GM23248 (cell line): Measurements from ENCODE around the gene NIPA2. TPM values are rescaled to one million over a fixed set of nuclear protein-coding genes. Genes with fewer than 3 reads are reported as not detected.

Experiments used
- DNase-seq: peaks from one replicate; pipeline ENCODE4 v3.0.0-alpha.2; 2015
- H2AFZ ChIP-seq: fragments of 200-600 bp; sonication (generic); 2 replicates; pipeline ENCODE4 v1.6.1; 2016; ENCODE audit warnings: antibody characterized with exemption
- H3F3A ChIP-seq: fragments of 200-600 bp; sonication (generic); 2 replicates; pipeline ENCODE4 v1.6.1; 2016; ENCODE audit warnings: mild to moderate bottlenecking, antibody characterized with exemption, mixed run types; ENCODE audit not compliant: insufficient read depth
- H3K27ac ChIP-seq: fragments of 200-600 bp; sonication (generic); 2 replicates; pipeline ENCODE4 v1.5.1; 2016; ENCODE audit warnings: mild to moderate bottlenecking
- H3K27me3 ChIP-seq: fragments of 200-600 bp; sonication (generic); replicated peaks from 2 replicates; pipeline ENCODE4 v1.6.1; 2016; ENCODE audit warnings: mild to moderate bottlenecking; ENCODE audit not compliant: insufficient read depth
- H3K36me3 ChIP-seq: fragments of 200-600 bp; sonication (generic); 2 replicates; pipeline ENCODE4 v1.6.1; 2016; ENCODE audit warnings: low read depth, mild to moderate bottlenecking
- H3K4me1 ChIP-seq: fragments of 200-600 bp; sonication (generic); 2 replicates; pipeline ENCODE4 v1.6.1; 2016; ENCODE audit warnings: mild to moderate bottlenecking; ENCODE audit not compliant: insufficient read depth
- H3K4me2 ChIP-seq: fragments of 200-600 bp; sonication (generic); one replicate; pipeline ENCODE4 v1.6.1; 2016; ENCODE audit warnings: mild to moderate bottlenecking; ENCODE audit not compliant: unreplicated experiment
- H3K4me3 ChIP-seq: fragments of 200-600 bp; sonication (generic); 2 replicates; pipeline ENCODE4 v1.5.1; 2016; ENCODE audit warnings: mild to moderate bottlenecking
- H3K79me2 ChIP-seq: fragments of 200-600 bp; sonication (generic); 2 replicates; pipeline ENCODE4 v1.6.1; 2016; ENCODE audit warnings: mild to moderate bottlenecking; ENCODE audit not compliant: insufficient read depth
- H3K9ac ChIP-seq: fragments of 200-600 bp; sonication (generic); 2 replicates; pipeline ENCODE4 v1.6.1; 2016; ENCODE audit warnings: mild to moderate bottlenecking
- H3K9me2 ChIP-seq: fragments of 200-600 bp; sonication (generic); 2 replicates; pipeline ENCODE4 v1.6.1; 2016; ENCODE audit warnings: mixed run types, mild to moderate bottlenecking, moderate library complexity; ENCODE audit not compliant: insufficient read depth
- H3K9me3 ChIP-seq: fragments of 200-600 bp; sonication (generic); one replicate; pipeline ENCODE4 v1.6.1; 2017; ENCODE audit warnings: low read depth
- H4K20me1 ChIP-seq: fragments of 200-600 bp; sonication (generic); 2 replicates; pipeline ENCODE4 v1.6.0; 2016; ENCODE audit not compliant: insufficient read depth
- EZH2 ChIP-seq: fragments of 200-600 bp; sonication (generic); IDR thresholded peaks from 2 replicates; pipeline ENCODE4 v1.6.1; 2018; ENCODE audit warnings: antibody characterized with exemption, mild to moderate bottlenecking; ENCODE audit not compliant: insufficient read depth, poor library complexity, severe bottlenecking
- EZH2phosphoT487 ChIP-seq: fragments of 200-600 bp; sonication (generic); IDR thresholded peaks from 2 replicates; pipeline ENCODE4 v1.6.1; 2018; ENCODE audit warnings: antibody characterized with exemption, moderate library complexity, mild to moderate bottlenecking, low read depth; ENCODE audit not compliant: insufficient read depth
- WGBS, 2 experiments: methylation state at CpG; one replicate each; pipeline ENCODE4 v1.1.6; 2015 to 2017; ENCODE audit warnings: low lambda C conversion rate in 2 of 2, low coverage in 1 of 2; ENCODE audit errors: missing lambda C conversion rate in 2 of 2; 5-methylcytosine and 5-hydroxymethylcytosine counted together
- in situ Hi-C: fragments of 300-500 bp; cut with MboI; formaldehyde crosslinking; loops from 2 replicates; pipeline ENCODE4 v1.15.0; 2020
- polyA plus RNA-seq: library from polyadenylated mRNA; unstranded; fragments of >200 nt; fragmentation: Nextera tagmentation; extraction: Ambion mirVana; gene quantifications from 2 replicates; pipeline ENCODE4 v1.2.1, GENCODE V29; 2016
- total RNA-seq: library from RNA; depleted of rRNA; stranded (reverse); fragments of >200 nt; shearing (Covaris generic); gene quantifications from 2 replicates; pipeline ENCODE4 v1.2.3, GENCODE V29; 2014

Gene NIPA2
- total and polyA plus RNA-seq, 2 experiments from 2014 or later, result 74.9 to 100 TPM

GRCh38 chr15:22893081-22893480 lies 54.6 kb downstream of the NIPA2 start:
- Histone ChIP-seq H4K20me1 (no peaks in the 10 kb centered on the region), H3K79me2 (no peaks in the 10 kb centered on the region), H3K9me2 (no peaks in the 10 kb centered on the region), H3K4me3 (no peak overlapping the region), H2AFZ (no peak overlapping the region), H3K36me3 (peaks cover 7% of the 10 kb centered on the region), H3K27ac (no peak overlapping the region), H3K9me3 (no peaks in the 10 kb centered on the region), H3K4me2 (no peak overlapping the region), H3K27me3 (no peaks in the 10 kb centered on the region), H3K9ac (no peak overlapping the region), H3K4me1 (peaks cover 7% of the 10 kb centered on the region; the same call in 1 of the 2 replicates), H3F3A (peaks cover 18% of the 10 kb centered on the region)
- in situ Hi-C loops, result no loop called here
- WGBS, 2 experiments, result 94% methylated on average over 17 of the region's 17 CpGs
- TF ChIP-seq EZH2phosphoT487 (no peak), EZH2 (no peak)
- no peak for DNase-seq

- WGBS, 2 experiments, result 94 to 96% methylated on average over 13 of the region's 13 CpGs
- Histone ChIP-seq H3K9ac (no peak overlapping the region), H3F3A (peaks cover 10% of the 10 kb centered on the region), H3K9me2 (no peaks in the 10 kb centered on the region), H3K4me2 (no peak overlapping the region), H3K79me2 (no peaks in the 10 kb centered on the region), H2AFZ (no peak overlapping the region), H3K27ac (no peak overlapping the region), H3K27me3 (no peaks in the 10 kb centered on the region), H4K20me1 (no peaks in the 10 kb centered on the region), H3K36me3 (peaks cover 7% of the 10 kb centered on the region), H3K4me1 (no peaks in the 10 kb centered on the region), H3K9me3 (no peaks in the 10 kb centered on the region), H3K4me3 (no peak overlapping the region)
- TF ChIP-seq EZH2phosphoT487 (no peak), EZH2 (no peak)
- no peak for DNase-seq
- in situ Hi-C loops, result no loop called here
These were observed 55.4 kb downstream of the NIPA2 start for GRCh38 chr15:22893881-22894280.

DNA sequence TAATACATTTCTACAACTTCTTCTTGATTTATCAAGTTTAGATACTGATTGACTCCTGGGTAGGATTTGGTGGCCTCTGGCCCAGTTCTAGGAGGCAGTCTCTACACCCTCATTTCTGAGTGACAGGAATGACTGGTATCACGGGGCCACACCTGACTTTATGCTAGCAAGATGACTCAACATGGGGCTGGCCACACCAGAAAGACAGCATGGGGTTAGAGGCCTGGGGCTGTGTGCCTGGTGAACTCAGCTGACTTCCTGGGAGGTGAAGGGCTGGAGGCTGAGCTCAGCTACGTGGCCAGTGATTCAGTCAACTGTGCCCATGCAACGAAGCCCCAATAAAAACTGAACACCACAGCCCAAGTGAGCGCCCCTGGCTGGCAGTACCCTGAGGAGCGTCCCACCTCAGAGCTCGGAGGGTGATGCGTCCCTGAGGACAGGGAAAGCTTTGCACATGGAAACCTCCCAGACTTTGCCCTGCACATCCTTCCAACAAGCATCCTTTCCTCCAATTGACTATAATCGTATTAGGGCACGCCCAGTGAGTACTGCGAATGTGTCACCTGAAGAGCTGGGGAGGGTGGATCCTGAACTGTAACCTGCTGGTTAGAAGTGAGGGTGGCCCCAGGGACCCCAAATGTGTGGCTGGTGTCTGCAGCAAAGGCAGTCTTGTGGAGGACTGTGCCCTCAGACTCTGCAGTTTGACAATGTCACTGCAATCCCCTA lies 57.2 kb downstream of the NIPA2 start:
- in situ Hi-C loops, result no loop called here
- H3K27ac ChIP-seq, result no peak overlapping the region

DNA sequence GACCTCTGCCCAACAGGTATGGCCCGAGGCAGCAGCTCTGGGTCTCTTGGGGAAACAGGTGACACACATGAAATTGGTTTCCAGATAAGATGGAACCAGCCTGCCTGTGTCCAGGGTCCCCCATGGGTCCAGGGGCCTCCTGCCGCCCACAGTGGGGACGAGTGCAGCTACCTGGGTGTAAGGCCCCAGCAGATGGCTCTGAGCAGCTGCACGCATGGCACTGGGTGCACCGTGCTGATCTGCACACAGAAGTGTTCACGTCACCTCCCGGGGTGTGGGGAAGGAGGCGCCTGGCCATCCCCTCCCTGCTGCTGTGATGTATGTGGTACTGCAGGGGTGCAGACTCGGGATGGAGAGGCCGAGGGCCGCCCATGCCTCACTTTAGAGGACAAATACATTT lies 63.6 kb downstream of the NIPA2 start:
- Histone ChIP-seq H3K27me3 (no peaks in the 10 kb centered on the region), H3K4me2 (no peak overlapping the region), H3K27ac (no peak overlapping the region), H3K9me2 (no peaks in the 10 kb centered on the region), H3K36me3 (0 out of 2 replicates have a peak, but pooled peaks cover 2% of the 10 kb centered on the region), H3F3A (no peaks in the 10 kb centered on the region), H3K4me3 (no peak overlapping the region), H3K9me3 (no peaks in the 10 kb centered on the region), H3K79me2 (no peaks in the 10 kb centered on the region), H3K9ac (no peak overlapping the region), H4K20me1 (no peaks in the 10 kb centered on the region), H2AFZ (no peak overlapping the region), H3K4me1 (no peaks in the 10 kb centered on the region)
- TF ChIP-seq EZH2 (no peak), EZH2phosphoT487 (no peak)
- WGBS, 2 experiments, result 94 to 95% methylated on average over 11 of the region's 11 CpGs
- in situ Hi-C loops, result no loop called here
- DNase-seq, result no peak

More for the DNA sequence above, 57.2 kb downstream of the NIPA2 start:
- Histone ChIP-seq H4K20me1 (no peaks in the 10 kb centered on the region), H3K36me3 (peaks cover 7% of the 10 kb centered on the region), H3K27me3 (no peaks in the 10 kb centered on the region), H3K9me2 (no peaks in the 10 kb centered on the region), H2AFZ (no peak overlapping the region), H3K4me2 (no peak overlapping the region), H3K9me3 (no peaks in the 10 kb centered on the region), H3K9ac (no peak overlapping the region), H3K4me3 (no peak overlapping the region), H3F3A (no peaks in the 10 kb centered on the region; the same call in 1 of the 2 replicates), H3K79me2 (no peaks in the 10 kb centered on the region), H3K4me1 (no peaks in the 10 kb centered on the region)
- 91 to 92% methylated on average over 10 of the region's 10 CpGs for WGBS, 2 experiments
- peak; percentile 30 for DNase-seq
- TF ChIP-seq EZH2, result no peak
- no peak for TF ChIP-seq EZH2phosphoT487
